Ishikawa (cell line): ENCODE data around the gene TUBB8.

Experiments
- CEBPB ChIP-seq: IDR thresholded peaks from 2 replicates; pipeline ENCODE4 v1.6.1; 2012
- CREB1 ChIP-seq: IDR thresholded peaks from 2 replicates; pipeline ENCODE4 v1.6.1; 2012; ENCODE audit warnings: low read depth
- EGR1 ChIP-seq: IDR thresholded peaks from 2 replicates; pipeline ENCODE4 v1.6.1; 2012
- EP300 ChIP-seq: IDR thresholded peaks from 2 replicates; pipeline ENCODE4 v1.6.1; 2012; ENCODE audit warnings: borderline replicate concordance
- NFIC ChIP-seq: IDR thresholded peaks from 2 replicates; pipeline ENCODE4 v1.6.1; 2012
- RAD21 ChIP-seq: IDR thresholded peaks from 2 replicates; pipeline ENCODE4 v1.6.1; 2012; ENCODE audit warnings: low read depth
- TAF1 ChIP-seq: IDR thresholded peaks from 2 replicates; pipeline ENCODE4 v1.6.1; 2012; ENCODE audit warnings: low read depth, mild to moderate bottlenecking
- TCF12 ChIP-seq: IDR thresholded peaks from 2 replicates; pipeline ENCODE4 v1.6.1; 2012; ENCODE audit warnings: low read depth
- YY1 ChIP-seq: IDR thresholded peaks from 2 replicates; pipeline ENCODE4 v1.6.1; 2012; ENCODE audit warnings: low read depth
- ZBTB7A ChIP-seq: IDR thresholded peaks from 2 replicates; pipeline ENCODE4 v1.6.1; 2012; ENCODE audit warnings: low read depth
- TF ChIP-seq, protein P1 (sequence below): IDR thresholded peaks from 2 replicates; pipeline ENCODE4 v1.6.1; 2012; ENCODE audit warnings: low read depth, mild to moderate bottlenecking
- TF ChIP-seq, protein P2 (sequence below): IDR thresholded peaks from 2 replicates; pipeline ENCODE4 v1.6.1; 2012
- TF ChIP-seq, protein P3 (sequence below): IDR thresholded peaks from 2 replicates; pipeline ENCODE4 v1.6.1; 2012

GRCh38 chr10:92846-93245 lies 43.8 kb upstream of the TUBB8 start:
- TF ChIP-seq, protein P1, sequence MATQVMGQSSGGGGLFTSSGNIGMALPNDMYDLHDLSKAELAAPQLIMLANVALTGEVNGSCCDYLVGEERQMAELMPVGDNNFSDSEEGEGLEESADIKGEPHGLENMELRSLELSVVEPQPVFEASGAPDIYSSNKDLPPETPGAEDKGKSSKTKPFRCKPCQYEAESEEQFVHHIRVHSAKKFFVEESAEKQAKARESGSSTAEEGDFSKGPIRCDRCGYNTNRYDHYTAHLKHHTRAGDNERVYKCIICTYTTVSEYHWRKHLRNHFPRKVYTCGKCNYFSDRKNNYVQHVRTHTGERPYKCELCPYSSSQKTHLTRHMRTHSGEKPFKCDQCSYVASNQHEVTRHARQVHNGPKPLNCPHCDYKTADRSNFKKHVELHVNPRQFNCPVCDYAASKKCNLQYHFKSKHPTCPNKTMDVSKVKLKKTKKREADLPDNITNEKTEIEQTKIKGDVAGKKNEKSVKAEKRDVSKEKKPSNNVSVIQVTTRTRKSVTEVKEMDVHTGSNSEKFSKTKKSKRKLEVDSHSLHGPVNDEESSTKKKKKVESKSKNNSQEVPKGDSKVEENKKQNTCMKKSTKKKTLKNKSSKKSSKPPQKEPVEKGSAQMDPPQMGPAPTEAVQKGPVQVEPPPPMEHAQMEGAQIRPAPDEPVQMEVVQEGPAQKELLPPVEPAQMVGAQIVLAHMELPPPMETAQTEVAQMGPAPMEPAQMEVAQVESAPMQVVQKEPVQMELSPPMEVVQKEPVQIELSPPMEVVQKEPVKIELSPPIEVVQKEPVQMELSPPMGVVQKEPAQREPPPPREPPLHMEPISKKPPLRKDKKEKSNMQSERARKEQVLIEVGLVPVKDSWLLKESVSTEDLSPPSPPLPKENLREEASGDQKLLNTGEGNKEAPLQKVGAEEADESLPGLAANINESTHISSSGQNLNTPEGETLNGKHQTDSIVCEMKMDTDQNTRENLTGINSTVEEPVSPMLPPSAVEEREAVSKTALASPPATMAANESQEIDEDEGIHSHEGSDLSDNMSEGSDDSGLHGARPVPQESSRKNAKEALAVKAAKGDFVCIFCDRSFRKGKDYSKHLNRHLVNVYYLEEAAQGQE, result no peak
- TF ChIP-seq, protein P2, sequence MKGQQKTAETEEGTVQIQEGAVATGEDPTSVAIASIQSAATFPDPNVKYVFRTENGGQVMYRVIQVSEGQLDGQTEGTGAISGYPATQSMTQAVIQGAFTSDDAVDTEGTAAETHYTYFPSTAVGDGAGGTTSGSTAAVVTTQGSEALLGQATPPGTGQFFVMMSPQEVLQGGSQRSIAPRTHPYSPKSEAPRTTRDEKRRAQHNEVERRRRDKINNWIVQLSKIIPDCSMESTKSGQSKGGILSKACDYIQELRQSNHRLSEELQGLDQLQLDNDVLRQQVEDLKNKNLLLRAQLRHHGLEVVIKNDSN, result no peak
- TF ChIP-seq CREB1 (no peak), RAD21 (no peak), TCF12 (no peak; the same call in 1 of the 2 replicates), YY1 (0 out of 2 replicates have a peak, but pooled peaks have one; percentile 24), TAF1 (no peak), CEBPB (peak; percentile 53; the same call in 1 of the 2 replicates), ZBTB7A (no peak), EP300 (peak; percentile 58; the same call in 1 of the 2 replicates), EGR1 (no peak), NFIC (peak; percentile 37; the same call in 1 of the 2 replicates)
- TF ChIP-seq, protein P3, sequence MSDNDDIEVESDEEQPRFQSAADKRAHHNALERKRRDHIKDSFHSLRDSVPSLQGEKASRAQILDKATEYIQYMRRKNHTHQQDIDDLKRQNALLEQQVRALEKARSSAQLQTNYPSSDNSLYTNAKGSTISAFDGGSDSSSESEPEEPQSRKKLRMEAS, result peak; percentile 44; the same call in 1 of the 2 replicates
